Renal cortical epithelial cell (primary cell): ENCODE data around the gene NPAS2. TPM values are rescaled to one million over a fixed set of nuclear protein-coding genes. Genes with fewer than 3 reads are reported as not detected.

ENCODE experiments used
- DNase-seq: peaks from one replicate; pipeline ENCODE4 v3.0.0-alpha.2; 2011; ENCODE audit warnings: low read depth
- total RNA-seq: library from RNA; depleted of rRNA; stranded (reverse); fragments of >200 nt; gene quantifications from 2 replicates; pipeline ENCODE4 v1.2.3, GENCODE V29; 2014

NPAS2 gene
- total RNA-seq, 1 donor from 2014 or later: 22.1 TPM

DNA sequence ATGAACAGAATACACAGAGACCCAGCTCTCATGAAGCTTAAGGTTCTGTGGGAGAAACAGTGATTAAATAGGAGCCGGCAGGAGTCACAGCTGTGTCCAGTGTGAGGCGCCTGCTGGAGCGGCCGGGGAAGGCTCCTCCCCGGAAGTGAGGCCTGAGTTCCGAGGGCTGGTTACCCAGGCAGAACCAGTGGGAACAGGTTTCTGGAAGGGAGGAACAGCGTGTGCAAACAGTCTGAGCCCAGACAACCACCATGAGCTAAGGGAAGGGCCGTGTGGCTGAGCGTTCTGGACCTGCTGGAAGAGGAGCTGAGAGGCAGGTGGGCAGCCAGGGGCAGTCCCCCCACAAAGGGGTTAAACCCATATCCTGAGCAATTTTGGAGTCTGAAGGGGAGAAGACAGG is 26.0 kb upstream of the NPAS2 start:
- DNase-seq: no peak

DNA sequence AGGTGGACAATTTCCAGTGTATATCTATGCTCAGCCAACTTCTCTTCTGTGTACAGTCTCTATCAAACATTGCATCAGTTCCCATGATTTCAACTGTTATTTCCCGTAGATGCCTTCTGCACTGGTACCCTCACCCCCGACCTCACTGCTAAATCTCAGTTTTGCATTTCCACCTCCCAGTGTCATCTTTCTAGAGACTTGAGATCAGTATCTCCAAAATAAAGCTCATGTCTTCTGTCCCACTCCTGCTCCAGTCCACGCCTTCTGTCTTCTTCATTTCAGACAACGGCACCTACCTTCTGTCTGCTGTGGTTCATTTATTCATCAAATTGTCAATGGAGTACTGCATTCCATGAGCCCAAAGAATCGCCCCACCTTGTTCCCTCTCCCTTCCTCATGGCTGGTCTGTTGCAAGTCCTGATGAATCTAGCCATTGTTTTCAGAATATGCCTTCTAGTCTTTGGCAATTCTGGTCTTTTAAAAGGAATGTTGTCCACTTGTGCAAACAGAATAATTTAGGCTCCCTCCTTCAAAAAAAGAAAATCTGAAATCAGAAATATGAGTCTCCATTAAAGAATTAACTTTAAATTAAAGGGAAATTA is 23.3 kb upstream of the NPAS2 start:
- no peak for DNase-seq

DNA sequence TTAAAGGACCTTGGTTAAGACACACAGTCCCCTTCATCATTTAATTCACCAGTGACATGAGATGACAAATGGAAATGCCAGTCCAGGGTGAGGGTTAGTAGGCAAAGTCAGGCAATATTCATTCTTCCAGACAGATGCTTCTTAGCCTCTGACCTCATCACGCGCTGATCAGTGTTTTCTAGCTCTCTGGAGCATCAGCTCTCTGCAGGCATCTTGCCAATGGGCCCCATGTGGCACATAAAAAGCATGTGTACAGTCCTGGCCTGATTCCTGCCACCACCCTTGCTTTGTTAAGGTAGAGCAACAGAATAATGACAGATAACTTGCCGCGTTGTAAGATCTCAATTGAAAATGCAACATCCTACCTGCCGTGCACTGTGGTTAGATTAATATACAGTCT is 20.3 kb upstream of the NPAS2 start:
- DNase-seq: no peak

DNA sequence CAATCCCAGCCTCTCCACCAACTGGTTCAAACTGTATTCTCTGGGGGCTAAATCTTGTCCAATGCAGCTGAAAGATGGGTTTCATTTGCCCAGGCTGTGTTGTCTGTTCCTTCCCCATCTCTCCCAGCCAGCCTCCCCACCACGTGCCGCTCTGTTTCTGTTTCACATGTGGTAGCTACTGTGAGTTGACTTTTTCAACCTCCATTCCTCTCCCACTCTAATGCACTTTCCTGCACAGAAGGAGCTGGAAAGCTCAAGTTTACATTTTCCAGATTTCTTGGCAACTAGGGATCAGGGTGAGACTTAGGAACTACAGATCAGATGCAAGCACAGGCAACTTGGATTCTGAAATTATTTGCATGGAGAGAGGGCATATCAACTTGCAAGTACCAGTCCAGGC is 19.0 kb upstream of the NPAS2 start:
- no peak for DNase-seq

DNA sequence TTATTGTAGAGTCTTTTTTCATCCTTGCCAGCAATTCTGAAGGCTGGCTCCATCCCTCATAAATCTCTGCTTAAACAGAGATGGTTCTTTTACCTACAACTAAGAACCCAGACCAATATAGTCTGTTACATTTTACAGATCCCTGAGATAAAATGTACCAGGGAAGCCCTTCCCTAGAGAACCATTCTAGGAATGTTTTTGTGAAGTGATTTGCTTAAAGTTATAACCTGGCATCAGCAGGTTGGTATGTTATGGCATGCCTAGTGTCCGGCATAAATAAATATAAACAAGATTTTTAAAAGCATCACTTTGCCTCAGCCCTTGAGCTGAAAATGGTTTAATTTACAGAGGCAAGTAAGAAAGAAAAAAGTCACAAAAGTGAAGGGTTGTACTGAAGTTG is 18.5 kb upstream of the NPAS2 start:
- peak; percentile 61 for DNase-seq

DNA sequence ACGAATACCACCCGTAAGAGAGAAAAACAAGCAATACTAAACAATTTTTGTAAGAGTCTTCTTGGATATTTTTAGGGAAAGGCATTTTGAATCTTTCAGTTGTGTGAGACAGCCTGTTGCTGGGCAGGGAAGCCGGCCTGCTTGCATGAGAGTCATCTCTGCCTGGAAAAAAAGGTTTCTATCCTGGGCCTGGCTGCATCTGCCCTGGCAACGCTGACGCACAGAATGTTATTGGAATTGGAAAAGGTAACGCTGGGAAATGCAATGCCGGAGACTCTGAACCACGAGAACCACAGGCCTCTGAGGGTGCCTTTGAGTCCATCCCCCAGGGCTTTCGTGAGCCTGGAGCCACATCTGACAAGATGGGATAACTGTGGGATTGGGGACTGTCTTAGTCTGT is 17.9 kb upstream of the NPAS2 start:
- DNase-seq: no peak

DNA sequence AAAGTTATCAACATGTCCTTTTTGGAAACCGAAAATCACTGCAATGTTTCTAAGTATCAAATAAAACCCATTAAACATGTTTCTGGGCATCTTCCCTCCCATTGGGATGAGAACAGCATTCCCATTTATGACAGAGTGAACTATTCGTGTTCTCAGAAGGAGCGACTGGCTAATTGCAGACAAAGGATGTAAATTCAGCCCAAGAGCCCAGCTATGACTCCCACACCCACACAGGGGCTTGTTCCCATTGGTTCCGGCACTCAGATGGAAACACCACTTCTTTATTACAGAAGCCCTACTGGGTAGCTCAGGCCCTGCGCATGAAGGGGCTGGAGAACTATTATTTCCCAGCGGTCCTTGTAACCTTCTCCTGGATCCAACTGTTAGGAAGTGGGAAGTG is 16.6 kb upstream of the NPAS2 start:
- no peak for DNase-seq

DNA sequence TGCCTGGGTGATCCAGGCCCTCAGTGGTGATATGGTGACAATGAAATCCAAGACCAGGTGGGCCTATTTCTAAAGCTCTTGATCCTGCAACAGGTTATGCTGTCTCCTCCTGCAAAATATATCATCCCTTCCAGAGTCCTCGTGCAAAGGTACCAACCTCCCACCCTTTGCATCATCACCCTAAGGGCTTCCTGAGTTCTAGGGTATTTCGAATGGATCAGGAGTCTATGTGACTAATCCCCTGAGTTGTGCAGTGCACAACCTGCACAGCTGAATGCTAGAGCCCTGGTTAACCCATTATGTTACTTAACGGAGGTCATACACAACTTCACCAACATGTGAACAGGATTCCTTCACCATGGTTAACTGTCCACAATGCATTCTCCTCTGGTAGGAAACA is 13.4 kb upstream of the NPAS2 start:
- DNase-seq: no peak

DNA sequence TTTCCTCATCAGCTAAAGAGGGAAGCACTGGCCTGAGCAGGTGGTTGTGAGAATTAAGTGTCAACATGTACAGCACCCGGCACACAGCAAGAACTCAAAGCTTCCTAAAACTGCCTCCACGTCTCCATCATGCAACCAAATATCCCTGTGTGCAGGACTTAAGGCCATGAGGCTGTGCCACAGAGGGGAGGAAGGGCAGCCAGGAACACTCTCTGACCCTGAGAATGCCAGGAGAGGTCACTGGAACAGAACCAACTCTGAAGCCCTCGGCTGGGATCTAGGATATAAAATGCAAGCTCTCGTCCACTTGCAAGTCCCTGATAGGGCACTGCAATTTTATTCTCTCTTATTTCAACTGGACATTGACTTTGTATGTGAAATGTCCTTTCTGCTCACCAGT is 12.2 kb upstream of the NPAS2 start:
- no peak for DNase-seq

DNA sequence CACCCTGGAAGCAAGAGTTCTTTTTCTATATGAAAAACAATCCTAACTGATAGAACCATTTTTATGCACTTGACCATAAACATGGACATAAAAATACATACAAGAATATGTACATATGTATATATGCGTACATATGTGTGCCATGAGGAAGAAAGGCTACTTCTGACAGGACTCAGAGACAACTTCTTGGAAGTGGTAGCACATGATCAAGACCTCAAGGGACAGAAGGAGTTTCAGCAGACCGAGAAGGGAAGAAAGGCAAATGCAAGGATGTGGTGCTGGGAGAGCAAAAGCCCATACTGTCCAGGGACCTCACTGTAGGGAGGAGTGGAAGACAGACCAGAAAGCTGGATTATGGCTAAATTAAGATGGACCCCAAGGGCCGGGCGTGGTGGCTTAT is 11.4 kb upstream of the NPAS2 start:
- DNase-seq: no peak

DNA sequence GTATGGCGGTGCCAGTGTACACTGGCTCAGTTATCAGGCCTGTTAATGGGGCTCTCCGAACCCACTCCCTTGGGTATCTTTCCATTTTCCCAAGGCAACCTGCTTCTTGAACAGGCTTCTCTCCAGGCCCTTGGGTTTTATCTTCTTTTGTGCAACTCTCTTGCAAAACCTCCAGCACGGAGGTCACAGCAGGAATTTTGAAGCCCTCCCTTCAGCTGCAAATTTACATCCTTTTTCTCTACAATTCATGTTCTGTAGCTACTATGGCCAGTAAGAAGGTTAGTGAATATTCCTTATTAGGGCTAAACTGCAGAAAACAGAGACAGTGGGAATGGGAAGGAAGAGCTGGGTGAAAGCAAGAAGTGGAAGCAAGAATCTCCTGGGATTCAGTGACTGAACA is 10.4 kb upstream of the NPAS2 start:
- no peak for DNase-seq

DNA sequence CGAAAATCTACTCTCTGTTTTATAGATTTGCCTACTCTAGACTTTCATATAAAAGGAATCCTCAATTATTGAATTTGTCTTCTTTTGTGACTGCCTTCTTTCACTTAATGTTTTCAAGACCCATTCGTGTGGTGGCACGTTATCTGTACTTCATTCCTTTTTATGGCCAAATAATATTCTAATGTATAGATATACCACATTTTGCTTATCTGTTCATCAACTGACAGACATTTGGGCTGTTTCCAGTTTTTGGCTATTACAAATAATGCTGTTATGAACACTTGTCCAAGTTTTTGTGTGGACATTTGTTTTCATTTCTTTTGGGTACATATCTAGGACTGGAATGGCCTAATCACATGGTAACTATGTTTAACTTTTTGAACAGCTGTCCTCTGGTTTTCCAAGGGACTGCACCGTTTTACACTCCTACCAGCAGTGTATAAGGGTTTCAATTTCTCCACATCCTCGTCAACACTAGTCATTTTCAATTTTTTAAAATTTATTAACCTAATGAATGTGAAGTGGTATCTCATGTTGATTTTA is 9.3 kb upstream of the NPAS2 start:
- DNase-seq: no peak

DNA sequence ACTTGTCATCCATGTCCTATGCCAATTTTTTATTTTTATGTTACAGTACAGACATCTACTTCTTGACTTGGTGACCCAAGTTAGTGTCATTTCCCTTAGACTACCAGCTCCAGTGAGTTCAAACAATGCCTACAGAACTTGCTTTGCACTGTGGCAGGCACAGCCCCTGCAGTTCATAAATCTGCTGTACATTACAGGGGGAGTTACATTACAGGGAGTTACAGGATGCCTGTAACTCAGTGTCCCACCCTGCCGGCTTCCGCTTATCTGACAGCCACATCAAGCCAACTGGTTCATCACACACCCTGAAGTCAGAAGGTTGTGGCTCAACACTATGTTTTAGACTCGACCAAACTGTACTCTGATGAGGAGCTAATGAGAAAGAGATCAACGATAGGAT is 7.8 kb upstream of the NPAS2 start:
- DNase-seq: no peak

DNA sequence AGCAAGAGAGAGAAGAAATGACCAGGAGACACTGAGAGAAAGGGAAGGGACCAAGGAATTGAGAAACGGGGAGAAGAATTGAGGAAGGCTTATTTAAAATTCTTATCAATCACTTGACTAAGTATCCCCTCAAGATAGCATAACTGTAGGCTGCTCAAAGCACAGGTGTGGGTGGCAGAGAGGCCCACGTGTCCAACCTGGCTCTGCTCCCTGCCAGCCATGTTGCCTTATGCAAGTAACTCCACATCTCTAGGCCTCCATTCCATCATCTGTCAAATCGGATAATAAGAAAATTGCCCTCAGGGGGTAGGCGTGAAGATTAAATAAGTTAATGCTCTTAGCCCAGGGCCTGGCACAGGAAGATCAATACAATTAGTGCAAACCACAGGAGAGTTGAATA is 7.4 kb upstream of the NPAS2 start:
- DNase-seq: no peak

DNA sequence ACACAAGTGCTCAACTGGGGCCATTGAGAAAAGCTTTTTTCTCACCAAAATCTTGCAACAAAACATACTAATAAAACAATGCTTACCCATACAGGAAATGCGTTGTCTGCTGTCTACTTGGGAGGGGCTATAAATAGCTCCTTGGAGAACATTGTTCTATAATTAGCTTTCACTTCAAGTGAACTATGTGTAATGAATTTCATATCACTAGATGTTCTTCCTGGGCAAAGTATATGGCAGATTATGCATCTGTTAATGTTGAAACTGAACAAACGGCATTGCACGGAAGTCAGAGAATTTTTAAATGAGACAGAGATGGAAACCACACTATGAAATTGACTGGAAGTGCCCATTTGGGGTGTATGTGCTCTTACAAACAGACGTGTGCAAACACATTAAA is 6.4 kb upstream of the NPAS2 start:
- no peak for DNase-seq

DNA sequence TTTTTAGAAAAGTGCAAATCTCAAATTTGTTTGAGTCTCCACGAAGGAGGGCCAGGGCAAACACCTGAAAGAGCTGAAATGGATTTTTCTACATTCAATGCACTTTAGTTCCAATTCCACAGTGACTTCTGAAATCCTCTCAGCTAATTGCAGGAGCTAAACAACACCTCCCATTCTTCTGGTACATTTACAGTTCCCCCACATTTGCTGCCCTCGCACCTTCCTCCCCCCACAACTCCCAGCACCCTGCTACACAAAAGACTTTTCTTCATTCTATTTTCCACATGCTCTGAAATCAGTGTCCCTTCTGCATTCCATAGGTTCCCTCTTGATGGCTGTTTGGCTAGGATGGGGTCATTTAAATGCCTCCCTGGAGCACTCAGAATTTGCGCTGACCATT is 5.9 kb upstream of the NPAS2 start:
- DNase-seq: no peak

DNA sequence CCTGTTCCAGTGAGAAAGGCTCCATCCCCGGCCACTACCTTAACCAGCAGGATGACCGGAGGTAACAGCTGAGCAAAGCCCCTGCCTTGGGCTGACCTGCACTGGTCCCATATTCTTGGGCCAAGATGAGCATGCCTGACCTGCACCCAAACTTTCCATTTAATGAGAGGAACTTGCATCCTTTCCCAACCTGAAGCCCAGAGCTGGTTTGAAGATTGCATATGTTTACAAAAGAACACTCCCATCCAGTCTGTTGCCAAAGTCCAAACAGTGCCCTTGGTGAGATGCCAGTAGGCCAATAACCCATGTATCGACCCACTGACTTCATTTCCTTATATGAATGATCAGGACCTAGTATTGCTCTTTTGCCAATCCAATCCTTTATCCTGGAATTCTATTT is 5.5 kb upstream of the NPAS2 start:
- DNase-seq: no peak

DNA sequence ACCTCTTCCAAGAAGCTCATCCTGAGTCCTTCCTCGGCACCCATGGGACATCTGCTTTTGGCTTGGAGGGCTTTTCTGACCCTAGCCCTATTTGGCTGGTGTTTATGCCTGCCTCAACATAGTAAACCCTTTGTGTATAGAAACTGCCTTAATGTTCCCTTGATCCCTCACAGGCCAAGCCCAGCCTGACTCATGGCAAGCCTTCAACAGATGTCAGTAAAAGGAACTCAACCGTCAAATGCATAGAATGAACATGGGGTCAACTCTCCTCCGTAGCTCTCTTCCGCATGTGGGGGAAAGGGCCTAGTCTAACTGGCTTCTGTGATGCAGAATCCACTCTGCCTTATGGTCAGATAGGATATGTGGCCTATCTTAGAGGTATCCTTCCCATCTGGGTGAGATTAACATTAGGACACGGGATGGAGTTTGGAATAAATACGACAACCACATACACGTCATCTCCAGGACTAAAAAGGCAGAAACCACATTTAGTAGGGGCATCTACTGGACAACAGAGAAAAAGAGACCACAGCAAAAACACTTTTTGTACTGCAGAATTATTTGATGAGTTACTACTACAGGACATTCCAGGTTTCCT is 2.5 kb upstream of the NPAS2 start:
- DNase-seq: no peak

DNA sequence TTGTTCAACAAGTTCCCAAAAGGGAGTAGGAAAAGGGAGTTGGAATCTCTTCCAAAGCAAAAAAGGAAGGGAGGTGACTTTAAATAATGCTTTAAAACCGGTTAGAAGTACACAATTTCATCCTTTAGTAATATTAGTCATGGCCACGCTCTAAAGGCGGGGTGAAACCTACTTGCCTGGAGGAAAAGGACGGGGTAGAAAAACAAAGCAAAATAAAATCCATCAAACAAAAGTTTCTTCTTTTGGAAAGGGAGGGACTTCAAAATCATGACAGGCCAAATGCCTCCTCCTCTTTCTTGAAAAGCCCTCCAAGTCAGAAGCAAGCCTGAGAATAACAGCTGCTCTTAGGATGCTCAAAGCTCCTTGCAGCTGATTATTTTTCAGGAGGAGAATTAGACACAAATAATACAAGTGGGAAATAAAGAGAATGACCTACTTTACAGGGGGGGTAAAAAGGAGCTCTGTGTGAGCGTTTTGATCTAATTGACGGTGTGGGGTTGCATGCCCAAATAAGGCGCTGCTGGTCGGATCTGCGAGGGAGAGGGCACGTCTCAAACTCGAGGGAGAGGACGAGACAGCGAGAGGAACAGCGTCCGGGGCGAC is 1.8 kb upstream of the NPAS2 start:
- DNase-seq: peak; percentile 39

DNA sequence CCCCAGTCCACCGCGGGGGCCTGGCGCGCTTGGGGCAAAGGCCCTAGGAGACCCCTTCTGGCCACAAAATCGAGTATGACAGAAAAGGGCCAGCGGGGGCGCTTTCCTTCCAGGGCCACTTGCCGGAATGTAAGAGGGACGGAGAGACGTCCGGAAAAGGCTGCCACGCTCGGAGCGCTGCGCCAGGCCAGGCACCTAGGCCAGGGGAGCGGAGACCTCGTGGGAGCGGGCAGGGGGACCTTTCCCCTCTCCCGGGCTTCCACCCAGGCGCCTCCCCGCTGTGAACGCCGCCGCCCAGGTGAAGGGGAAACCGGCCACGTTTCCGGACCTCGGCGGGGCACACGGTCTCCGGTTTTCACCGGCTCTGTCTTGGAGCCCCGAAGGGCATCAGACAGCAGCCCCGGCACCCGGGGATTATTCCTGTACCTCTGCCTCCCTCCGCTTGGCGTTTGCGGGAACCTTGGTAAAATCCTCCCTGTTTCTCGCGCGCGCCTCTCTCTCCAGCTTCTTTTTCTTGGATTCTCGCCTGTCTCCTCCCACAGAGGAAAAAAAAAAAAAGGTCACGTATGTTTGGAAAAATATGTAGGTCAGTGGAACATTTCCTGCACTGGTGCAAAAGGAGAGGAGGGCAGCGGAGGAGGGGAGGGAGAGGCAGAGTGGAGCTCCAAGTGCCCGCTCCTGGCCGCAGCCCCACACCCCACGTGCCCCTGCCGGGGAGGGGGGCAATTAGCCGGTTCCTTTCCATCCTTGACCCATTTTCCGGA is 1.2 kb upstream of the NPAS2 start:
- peak; percentile 69 for DNase-seq

DNA sequence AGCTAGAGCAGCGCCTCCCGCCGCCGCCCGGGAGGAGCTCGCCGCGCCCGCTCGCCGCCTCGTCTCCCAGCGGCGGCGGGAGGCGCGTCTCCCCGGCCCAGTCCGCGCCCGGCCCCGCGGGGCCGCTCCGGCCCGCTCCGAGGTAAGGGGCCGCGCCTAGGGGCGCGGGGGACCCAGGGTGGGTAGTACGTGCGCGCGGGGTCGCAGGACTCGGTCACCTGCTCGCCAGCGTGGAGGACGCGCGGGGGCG is 259 bp downstream of the NPAS2 start:
- DNase-seq: no peak

DNA sequence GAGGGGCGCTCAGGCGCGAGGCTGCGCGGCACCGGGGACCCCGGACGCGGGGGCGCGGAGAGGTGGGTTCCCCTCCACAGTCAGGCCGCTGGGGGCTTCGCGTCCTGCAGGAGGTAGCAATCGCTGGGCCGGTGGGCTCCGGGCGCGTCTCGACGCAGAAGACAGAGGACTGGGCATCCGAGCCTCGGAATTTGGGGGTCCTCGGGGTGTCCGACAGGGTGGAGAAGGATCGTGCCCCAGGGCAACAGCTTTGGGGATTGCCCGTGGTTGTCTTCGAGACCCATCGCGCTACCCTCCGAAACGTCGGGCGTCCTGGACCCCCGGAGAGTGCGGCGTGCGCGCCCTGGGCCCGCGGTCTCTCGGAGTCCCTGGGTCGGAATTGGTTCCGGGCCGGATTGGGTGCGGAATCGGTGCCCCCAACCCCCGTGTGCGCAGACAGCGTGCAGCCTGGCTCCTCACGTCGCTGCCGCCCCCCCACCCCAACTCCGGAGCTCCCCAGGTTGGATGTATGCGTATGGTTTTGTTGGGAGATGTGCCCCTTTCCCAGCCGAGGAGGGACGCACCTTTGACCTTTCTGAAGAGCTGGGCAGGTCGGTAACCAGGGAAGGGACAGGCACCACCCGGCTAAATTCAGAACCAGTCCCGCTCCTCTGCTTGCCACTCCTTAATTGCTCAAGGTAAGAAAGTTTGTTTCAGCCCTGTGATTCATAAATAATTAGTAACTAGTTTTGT is 750 bp downstream of the NPAS2 start:
- DNase-seq: peak; percentile 81
